ENCODE results near the gene C11orf98.
A peak's percentile ranks its signal among the peaks of the same experiment; 100 is the strongest.
"Not testable (repeated sequence)": the region's sequence is repeated elsewhere in the genome, so short reads cannot be mapped to it uniquely, and the experiment has no call there.

Gene C11orf98

DNA sequence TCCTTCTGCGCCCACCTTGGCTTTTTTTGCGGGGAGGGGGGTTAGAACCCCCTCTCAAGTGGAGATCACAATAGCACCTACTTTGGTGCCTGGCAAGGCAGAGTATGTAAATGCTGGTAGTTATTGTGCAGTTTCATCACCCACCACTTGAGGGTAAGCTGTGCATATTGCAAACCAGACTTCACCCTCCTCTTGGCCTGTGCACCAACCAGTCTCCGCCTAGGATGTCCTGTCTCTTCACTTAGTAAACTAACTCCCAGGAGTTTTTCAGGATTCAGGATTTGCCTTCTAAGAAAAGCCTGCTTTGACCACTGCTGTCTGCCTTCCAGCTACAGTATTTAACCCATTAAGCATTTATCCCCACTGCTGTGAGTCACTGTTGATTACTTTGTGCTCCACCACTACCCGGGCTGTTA, 15.8 kb upstream of the C11orf98 start:
- no peak for DNase-seq

DNA sequence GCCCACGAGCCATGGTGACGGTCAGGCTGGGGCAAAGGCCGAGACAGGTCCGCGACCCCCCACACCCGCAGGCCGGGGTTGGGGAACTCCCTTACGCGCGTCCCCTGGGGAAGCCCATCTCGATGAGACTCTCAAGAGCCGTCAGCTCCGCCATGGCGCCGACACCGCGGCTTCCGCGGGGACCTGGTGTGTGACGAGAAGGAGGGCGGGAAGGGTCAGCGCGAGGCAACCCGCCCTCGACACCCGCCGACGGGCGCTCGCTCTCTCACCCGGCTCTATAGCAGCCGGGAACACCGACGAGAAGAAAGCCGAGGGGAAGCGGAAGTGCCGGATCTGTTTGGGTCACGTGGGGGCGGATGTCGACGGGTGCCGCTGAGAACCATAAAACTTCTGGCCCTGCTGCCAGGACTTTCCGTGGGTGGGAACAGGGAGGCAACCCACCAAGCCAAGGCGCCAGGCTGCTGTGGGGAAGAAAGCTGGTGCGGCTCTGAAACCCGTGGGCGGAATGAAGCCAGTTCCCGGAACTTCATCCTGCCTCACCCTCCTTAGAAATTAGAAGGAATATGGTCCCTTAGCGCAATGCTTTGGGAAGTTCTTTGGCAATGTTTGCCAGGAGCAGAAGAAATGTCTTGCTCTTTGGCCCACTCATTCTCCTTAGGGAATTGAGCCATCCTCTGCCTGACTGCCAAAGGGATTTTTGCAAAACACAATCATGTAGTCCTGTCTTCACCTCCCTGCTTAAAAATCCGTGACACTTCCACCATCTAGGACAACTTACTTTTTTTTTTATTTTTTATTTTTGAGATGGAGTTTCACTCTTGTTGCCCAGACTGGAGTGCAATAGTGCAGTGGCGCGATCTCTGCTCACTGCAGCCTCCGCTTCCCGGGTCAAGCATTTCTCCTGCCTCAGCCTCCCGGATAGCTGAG, 14.0 kb upstream of the C11orf98 start, which contains the start of gene UBXN1:
Gene UBXN1, minus strand, starts transcription at position 304 of the 927 bp plus-strand sequence. Its CDS starts 150 bp downstream, at position 154.
- peak; percentile 74 for DNase-seq

DNA sequence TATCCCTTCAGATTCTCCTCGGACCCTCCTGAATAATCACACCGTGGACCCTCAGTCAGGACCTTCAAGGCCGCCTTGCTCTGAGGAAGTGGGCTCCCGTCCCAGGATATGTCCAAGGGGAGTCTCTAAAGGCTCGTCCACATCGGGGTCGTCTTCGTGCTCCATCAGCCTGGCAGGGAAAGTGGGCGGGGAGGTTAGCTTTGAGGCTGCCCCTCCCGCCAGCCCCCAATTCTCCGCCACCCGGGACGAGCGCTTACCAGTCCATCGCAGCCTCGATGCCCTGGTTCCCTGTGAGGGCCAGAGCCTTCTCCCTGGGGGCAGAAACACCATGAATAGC, 13.4 kb upstream of the C11orf98 start:
- no peak for DNase-seq

DNA sequence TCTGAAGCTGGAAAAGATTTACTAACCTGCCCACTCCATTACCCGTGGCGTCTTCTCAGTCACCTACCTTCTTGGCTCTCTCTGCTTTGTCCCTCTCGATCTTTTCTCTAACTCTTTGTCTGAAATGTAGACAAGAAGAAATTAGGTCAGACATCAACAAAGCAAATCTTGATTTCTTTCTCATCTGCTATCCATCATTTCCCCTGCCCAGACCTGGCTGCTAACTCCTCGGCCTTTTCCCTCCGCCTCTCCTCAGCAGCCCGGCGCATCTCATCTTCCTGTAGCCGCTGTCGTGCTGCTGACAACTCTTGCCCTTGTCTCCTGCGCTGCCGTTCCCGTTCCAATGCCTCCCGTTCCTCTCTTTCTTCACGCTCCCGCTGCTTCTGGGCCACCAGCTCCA, 12.7 kb upstream of the C11orf98 start:
- no peak for DNase-seq

DNA sequence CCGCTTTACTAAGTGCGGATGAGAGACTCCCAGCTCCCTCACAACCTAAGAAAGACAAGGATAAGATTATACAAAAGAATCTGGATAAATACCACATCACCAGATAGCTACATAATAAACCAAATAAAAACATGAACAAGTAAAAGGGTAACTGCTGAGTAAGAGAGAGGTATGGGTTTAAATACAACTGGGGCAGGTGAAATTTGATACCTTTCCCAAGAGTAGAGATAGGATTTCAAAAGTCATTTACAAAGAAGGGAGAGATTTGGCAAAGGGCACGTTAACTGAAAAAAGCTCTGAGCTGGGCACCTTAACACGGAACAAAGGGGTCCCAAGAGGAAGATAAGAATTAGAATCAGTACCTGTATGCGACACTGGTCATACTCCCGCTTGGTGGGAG, 12.1 kb upstream of the C11orf98 start:
- DNase-seq = no peak

DNA sequence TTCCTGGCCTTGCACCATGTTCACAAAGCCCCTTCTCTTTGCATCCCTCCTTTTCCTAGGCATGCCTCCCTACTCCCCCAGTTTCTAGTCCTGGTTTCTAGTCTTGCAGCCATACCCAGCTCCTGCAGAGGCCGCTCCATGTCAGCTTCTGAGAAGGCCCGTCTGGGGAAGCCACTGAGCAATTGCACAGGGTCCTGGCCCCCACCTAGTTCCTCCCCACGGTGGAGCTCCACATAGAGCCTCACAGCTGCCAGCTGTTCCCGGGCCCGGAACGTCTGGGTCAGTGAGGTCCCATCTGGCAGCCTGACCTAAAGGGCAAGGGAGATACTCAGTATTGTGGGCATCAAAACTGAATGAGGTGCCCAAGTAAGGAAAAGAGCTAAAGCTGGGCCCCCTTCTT, 11.7 kb upstream of the C11orf98 start:
- DNase-seq = no peak

DNA sequence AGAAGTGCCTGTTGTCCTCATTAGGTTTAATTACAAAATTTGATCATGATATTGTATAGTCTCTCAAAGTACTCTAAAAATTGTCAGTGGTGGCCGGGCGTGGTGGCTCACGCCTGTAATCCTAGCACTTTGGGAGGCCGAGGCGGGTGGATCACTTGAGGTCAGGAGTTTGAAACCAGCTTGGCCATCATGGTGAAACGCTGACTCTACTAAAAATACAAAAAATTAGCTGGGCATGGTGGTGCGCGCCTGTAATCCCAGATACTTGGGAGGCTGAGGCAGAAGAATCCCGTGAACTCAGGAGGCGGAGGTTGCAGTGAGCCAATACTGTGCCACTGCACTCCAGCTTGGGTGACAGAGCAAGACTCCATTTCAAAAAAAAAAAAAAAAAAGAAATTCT, 10.4 kb upstream of the C11orf98 start:
- not testable (repeated sequence) for DNase-seq

DNA sequence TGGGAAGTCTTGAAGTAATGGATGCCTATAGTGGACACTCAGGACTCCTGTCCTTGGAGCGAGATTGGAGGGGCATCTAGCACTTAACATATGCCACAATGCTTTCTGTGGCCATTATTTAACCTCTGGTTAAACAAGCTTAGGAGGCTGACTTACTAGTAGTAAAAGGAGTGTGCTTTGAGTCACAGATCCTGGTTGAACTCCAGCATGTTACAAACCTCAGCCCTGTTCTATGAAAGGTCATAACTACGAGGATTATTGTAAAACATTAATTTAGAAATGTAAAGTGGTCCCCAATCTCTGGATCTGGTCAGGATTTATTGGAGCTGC, 8.2 kb upstream of the C11orf98 start:
- DNase-seq = no peak

DNA sequence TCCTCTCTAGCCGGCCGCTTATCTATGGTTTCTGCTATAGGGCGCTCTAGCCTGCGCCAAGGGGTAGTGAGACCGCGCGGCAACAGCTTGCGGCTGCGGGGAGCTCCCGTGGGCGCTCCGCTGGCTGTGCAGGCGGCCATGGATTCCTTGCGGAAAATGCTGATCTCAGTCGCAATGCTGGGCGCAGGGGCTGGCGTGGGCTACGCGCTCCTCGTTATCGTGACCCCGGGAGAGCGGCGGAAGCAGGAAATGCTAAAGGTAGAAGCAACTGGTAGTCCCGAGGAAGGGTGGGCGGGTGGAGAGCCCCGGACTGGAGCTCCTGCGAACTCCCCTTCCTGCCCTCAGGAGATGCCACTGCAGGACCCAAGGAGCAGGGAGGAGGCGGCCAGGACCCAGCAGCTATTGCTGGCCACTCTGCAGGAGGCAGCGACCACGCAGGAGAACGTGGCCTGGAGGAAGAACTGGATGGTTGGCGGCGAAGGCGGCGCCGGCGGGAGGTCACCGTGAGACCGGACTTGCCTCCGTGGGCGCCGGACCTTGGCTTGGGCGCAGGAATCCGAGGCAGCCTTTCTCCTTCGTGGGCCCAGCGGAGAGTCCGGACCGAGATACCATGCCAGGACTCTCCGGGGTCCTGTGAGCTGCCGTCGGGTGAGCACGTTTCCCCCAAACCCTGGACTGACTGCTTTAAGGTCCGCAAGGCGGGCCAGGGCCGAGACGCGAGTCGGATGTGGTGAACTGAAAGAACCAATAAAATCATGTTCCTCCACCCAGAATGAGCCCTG, 6.8 kb upstream of the C11orf98 start, which contains the start of the genes LBHD1 and UQCC3:
Gene LBHD1, minus strand, starts transcription at position 660 of the 782 bp plus-strand sequence. CDS start 2,236 bp downstream, outside the sequence.
Gene UQCC3, plus strand, starts transcription at position 66 of the 782 bp plus-strand sequence. Its CDS starts 73 bp downstream, at position 139.
- DNase-seq = peak; percentile 41

DNA sequence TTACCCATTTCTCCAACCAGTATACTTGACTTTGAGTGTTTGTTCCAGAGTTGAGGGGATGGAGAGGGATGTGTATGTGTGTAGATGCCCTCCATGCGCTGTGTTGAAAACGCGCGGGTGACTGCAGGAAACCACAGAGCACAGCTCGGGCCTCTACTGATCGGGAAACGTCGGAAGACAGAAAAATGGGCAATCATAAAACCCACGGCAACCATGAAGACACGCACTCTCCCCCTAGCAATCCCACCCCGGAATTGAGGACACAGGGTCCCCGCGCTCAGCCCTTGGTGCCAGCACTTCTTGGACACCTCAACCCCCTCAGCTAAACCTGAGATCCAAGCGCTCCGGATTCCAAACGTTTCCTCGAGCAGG, 6.2 kb upstream of the C11orf98 start:
- DNase-seq = no peak

DNA sequence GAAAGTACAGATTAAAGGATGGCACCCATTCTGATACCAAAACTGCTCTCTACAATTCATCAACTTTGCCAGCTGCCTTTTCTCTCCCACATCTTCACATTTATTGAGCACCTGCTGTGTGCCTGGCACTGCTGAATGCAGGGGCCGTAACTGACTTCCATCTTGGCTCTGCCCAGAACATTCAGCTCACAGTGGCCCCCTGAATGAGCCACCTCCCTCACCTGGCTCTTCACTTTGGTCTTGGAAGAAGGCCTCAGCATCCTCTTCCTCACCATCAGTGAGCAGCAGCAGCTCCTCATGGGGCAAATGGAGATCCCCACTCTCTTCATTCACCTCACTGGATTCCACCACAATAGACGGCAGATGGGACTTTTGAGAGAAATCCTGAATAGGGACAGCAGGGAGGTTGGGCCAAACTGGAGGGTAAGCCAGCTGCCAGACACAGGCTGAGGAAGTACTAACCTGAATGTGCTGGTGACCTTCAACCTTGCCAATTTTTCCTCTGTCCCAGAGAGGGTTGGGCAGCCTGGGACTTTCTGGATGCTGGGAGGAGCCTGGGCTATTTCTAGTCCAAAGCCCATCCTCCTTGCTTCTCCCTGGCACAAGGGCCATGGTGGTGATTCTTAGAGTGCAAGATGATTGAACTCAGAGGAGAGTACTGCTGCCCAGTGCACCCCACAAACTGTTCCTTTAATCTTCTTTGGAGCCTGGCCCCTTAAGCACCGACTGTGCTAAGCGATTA, 4.6 kb upstream of the C11orf98 start:
- DNase-seq = no peak

DNA sequence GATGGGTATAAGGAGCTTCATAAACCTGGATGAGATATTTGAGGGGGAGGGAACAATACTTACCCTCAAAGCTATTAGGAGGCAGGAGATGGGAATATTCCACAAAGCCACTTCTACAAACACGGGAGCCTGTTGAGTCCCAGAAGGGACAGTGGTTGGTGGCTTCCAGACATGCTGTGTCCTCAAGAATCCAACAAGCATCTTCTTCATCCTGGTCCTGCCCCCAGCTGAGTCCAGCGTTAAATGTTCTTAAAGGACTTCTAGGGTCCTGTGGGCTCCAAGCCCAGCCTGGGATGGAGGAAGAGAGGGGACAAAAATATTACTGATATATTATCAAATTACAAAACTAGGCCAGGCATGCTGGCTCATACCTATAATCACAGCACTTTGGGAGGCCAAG, 2.5 kb upstream of the C11orf98 start:
- DNase-seq = no peak

DNA sequence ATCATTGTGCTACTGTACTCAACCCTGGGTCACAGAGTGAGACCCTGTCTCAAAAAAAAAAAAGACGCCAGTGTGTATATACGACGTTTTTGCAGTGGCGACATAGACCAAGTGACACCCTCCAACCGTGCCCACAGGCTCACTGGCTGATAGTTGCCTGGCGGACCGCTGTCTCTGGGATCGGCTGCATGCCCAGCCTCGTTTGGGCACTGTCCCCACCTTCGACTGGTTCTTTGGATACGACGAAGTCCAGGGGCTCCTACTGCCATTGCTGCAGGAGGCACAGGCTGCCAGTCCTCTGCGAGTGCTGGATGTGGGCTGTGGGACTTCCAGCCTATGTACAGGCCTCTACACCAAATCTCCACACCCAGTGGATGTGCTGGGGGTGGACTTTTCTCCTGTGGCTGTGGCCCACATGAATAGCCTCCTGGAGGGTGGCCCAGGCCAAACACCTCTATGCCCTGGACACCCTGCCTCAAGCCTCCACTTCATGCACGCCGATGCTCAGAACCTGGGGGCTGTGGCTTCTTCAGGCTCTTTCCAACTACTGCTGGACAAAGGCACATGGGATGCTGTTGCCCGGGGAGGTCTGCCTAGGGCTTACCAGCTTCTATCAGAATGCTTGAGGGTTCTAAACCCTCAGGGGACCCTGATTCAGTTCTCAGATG, 1.4 kb upstream of the C11orf98 start:
- DNase-seq = no peak

DNA sequence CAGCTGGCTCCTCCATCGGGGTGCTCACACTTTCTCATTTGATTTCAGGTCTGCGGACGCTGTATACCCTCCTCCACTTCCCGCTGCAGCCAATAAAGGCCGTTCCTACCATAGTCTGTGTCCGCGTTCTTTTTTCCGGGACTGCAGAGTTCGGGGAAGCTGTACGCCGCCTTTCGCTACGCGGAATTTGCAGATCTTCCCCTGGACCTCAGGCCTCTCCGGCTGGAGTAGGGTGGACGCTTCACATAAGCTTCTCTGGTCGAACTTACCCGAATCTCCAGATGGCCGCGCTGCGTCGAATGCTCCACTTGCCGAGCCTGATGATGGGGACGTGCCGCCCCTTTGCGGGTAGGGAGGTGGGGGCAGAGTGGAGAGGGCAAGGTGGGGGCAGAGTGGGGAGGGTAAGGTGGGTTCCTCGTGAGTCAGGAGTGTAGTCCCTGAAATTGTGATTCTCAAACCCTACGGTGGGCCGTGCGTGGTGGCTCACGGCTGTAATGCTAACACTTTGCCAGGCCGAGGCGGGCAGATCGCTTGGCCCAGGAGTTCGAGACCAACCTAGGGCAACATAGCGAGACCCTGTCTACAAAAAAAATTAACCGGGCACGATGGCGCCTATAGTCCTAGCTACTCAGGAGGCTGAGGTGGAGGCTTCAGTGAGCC, 719 bp upstream of the C11orf98 start:
- DNase-seq = peak; percentile 38

DNA sequence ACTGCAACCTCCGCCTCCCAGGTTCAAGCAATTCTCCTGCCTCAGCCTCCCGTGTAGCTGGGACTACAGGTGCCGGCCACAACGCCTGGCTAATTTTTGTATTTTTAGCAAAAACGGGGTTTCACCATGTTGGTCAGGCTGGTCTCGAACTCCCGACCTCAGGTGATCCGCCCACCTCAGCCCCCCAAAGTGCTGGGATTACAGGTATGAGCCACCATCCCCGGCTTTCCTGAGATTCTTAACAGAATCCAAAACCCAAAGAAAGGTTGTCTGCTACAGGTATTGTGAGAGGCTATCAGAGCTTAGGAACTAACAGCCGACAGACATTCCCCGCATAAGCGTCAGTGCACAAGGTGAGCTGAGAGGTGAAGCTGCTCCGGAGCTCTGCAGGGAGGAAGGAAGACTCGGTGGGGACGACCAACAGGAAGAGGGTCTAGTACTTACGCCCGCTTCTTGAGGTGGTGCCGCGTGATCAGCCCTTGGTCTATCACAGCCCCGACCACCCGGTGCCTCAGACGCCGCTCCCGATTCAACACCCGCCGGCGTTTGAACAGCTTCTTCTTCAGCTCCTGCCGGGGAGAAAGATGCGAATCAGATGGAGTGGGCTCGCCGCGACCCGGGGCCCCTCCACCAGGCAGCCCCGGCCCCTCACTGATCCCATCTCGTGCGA, 470 bp downstream of the C11orf98 start:
- peak; percentile 49 for DNase-seq

DNA sequence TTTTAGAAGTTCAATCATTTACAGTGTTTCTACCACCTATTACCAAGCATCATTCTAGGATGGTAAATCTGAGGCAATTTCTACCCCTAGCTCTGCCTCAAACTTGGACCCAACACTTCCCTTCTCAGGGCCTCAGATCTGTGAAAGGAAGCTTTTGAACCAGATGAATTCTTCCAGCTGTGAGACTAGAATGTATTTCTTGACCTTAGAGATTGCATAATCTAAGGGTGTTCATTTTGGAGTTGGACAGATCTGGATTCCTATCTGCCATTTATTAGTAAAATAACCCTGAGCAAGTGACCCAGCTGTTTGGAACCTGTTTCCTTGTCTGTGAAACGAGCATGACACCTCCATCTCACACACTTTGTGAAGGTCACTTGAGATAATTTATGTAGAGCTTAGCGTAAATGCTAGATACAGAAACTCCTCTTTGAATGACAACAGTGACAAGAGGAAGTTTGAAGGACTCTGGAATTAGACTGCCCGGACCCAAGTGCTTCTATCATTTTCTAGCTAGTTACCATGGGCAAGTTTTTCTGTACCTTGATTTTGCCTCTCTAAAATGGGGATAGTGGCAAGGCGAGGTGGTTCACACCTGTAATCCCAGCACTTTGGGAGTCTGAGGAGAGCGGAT, 8.1 kb downstream of the C11orf98 start:
- no peak for DNase-seq

DNA sequence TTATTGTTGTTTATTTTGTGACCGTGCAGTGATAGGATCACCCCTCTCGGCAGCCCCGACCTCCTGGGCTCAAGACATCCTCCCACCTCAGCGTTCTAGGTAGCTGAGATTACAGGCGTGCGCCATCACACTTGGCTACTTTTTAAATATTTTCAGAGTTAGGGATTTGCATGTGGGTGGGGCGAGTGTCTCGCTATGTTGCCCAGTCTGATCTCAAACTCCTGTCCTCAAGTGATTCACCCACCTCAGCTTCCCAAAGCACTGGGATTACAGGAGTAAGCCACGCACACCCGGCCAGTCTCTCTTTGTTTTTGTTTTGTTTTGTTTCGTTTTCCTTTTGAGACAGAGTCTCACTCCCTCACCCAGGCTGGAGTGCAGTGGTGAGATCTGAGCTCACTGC, 10.7 kb downstream of the C11orf98 start:
- DNase-seq = no peak

DNA sequence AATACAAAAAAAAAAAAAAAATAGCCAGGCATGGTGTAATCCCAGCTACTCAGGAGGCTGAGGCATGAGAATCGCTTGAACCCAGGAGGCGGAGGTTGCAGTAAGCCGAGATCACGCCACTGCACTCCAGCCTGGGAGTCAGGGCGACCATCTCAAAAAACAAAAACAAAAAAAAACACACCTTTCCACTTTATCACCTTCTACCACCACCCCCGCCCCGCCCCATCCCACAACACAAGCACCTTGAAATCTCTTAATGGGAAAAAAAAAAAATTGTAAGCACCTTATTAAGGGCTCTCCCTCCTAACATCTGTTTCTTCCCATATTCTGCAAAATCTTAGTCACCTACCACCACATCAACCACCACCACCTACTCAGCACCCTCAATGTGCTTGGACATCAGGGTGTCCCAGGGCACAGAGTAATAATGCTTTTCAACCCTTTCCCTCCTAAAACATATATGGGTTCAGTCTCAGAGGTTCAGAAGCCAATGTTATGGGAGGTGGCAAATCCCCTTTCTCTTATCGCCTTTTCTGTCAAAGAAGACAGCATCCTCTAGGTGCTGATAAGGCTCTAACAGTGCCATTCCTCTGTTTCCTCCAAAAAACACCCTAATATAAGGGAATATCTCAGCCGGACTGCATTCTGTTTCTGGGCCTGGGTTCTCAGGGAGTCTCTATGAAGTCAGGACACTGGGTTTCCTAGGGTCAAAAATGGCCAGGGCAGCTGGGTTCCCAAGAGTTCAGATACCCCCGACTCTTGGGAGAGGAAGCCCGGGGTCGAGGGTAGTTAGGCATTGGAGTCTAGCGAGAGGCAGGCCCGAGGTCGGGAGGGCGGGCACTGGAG, 12.6 kb downstream of the C11orf98 start:
- peak; percentile 21 for DNase-seq

DNA sequence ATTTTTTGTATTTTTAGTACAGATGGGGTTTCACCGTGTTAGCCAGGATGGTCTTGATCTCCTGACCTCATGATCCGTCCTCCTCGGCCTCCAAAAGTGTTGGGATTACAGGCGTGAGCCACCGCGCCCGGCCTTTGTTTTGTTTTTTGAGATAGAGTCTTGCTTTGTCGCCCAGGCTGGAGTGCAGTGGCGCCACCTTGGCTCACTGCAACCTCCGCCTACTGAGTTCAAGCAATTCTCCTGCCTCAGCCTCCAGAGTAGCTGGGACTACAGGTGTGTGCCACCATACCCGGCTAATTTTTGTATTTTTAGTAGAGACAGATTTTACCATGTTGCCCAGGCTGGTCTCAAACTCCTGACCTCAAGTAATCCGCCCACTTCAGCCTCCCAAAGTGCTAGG, 14.7 kb downstream of the C11orf98 start:
- DNase-seq = not testable (repeated sequence)

DNA sequence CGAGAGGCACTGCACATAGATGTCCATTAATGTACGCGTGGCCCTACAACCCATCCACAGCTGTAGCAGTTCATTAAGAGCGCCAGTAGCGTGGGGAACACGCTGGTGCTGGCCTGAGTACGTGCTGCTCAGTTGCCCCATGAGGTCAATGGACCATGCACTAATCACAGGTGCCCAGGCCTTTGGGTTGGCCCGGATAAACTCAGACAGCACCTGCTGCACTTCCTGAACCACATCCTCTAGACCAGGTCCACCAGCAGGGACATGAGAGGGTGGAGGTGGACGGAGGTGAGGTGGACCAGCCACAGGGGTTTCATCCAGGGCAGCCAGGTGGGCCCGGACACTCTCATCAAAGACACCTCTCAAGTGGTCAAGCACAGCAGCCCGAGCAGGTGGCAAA, 15.5 kb downstream of the C11orf98 start:
- DNase-seq = no peak
